ENCODE results near the gene AQP4.

GRCh38 chr18:26804519-26804918 lies 61.0 kb downstream of the AQP4 start:
- peak in 1 of 5 experiments; percentile 28 for TF ChIP-seq CTCF (IDR thresholded peaks at IDR 0.05)
- TF ChIP-seq EP300 (IDR thresholded peaks at IDR 0.05), result no peak

All from tibial nerve (tissue), 4 donors.